Psoas muscle (tissue), 8 donors: Measurements from ENCODE around the gene AKR1A1. TPM values are rescaled to one million over a fixed set of nuclear protein-coding genes. Genes with fewer than 3 reads are reported as not detected.

Experiments used
- ATAC-seq, 4 donors: fragments of 200-7000 bp; cut with Tn5 transposase; one replicate each; pipeline ENCODE4 v1.9.1; 2020; ENCODE audit warnings: moderate library complexity in 3 of 4, mild to moderate bottlenecking in 2 of 4
- DNase-seq, 2 donors: peaks; one replicate each; pipeline ENCODE4 v3.0.0-alpha.2; 2020
- H3K27ac ChIP-seq: fragments of 200-600 bp; one replicate; pipeline ENCODE4 v1.8.0; 2022
- H3K27me3 ChIP-seq, 3 donors: fragments of 200-600 bp in 1 of 3; one replicate each; pipeline versions ENCODE4 v1.6.1 to v1.8.0; 2013 to 2022; ENCODE audit warnings: low read length in 2 of 3, mild to moderate bottlenecking in 2 of 3, moderate library complexity in 1 of 3; ENCODE audit not compliant: insufficient read depth in 3 of 3
- H3K36me3 ChIP-seq, 2 donors: fragments of 200-600 bp in 1 of 2; one replicate each; pipeline versions ENCODE4 v1.6.1 to v1.8.0; 2013 to 2022; ENCODE audit warnings: low read depth in 1 of 2, mild to moderate bottlenecking in 1 of 2, moderate library complexity in 1 of 2; ENCODE audit not compliant: insufficient read depth in 1 of 2
- H3K4me1 ChIP-seq: fragments of 200-600 bp; one replicate; pipeline ENCODE4 v1.8.0; 2022
- H3K4me3 ChIP-seq: fragments of 200-600 bp; one replicate; pipeline ENCODE4 v1.8.0; 2022; ENCODE audit warnings: mild to moderate bottlenecking
- H3K9me3 ChIP-seq: fragments of 200-600 bp; one replicate; pipeline ENCODE4 v1.8.0; 2022
- WGBS, 3 donors: extraction: QIAGEN DNeasy Blood & Tissue Kit; methylation state at CpG; one replicate each; pipeline versions ENCODE4 v1.1.6 to v1.1.7; 2013; 5-methylcytosine and 5-hydroxymethylcytosine counted together
- intact Hi-C, 2 donors: fragments of 100-400 bp; cut with DNase I; formaldehyde crosslinking; loops; one replicate each; pipeline versions ENCODE4 v1.11.0 to v1.14.2; 2022
- polyA plus RNA-seq, 3 donors: library from polyadenylated mRNA; stranded (reverse); fragments of 200-250 nt; gene quantifications; one replicate each; pipeline ENCODE4 v1.2.3, GENCODE V29; 2013
- total RNA-seq, 4 donors: library from RNA; stranded (reverse); fragmentation: NEBNext Ultra II Directional in 2 of 4; extraction: Animal tissue kit (Norgen Biotek cat#: 25700) in 2 of 4; gene quantifications; one replicate each; pipeline versions ENCODE4 v1.2.1 to v1.2.4, GENCODE V29; 2021 to 2023
- TF ChIP-seq, protein P1 (sequence below): fragments of 200-600 bp; IDR thresholded peaks from one replicate; pipeline ENCODE4 v1.8.0; 2022; ENCODE audit warnings: antibody characterized with exemption
- donor health status: healthy with polysubstance abuse.
- donor health status: DM: no; HTN: no; CAD: no; lungs with moderate emphysema.
- donor health status: Bipolar disorder and iron deficiency.
- donor health status: healthy.
- donor health status: DM: yes; HTN: yes; CAD: no.
- donor health status: DM: no; HTN: no; CAD: no.
- donor health status: DM: no; HTN: no; CAD: no.
- donor health status: DM: yes; HTN: yes; CAD: no.

AKR1A1 gene
- total and polyA plus RNA-seq, 7 donors, result 35.6 to 91.5 (median 46.6) TPM

DNA sequence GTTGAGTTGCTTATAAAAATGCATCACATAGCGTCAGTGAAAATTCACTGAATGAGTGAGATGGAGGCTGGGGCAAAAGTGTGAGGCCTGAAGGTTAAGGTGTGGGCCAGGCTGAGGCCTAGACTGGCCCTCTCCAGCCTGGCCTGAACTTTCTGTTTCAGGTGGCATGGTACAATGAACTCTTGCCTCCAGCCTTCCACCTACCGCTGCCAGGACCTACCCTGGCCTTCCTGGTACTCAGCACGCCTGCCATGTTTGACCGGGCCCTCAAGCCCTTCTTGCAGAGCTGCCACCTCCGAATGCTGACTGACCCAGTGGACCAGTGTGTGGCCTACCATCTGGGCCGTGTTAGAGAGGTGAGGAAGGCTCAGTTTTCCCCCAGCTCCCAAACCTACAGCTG, 43.4 kb upstream of the AKR1A1 start:
- 87 to 95% (median 92%) methylated on average over 6 of the region's 6 CpGs for WGBS, 3 donors
- TF ChIP-seq, protein P1, sequence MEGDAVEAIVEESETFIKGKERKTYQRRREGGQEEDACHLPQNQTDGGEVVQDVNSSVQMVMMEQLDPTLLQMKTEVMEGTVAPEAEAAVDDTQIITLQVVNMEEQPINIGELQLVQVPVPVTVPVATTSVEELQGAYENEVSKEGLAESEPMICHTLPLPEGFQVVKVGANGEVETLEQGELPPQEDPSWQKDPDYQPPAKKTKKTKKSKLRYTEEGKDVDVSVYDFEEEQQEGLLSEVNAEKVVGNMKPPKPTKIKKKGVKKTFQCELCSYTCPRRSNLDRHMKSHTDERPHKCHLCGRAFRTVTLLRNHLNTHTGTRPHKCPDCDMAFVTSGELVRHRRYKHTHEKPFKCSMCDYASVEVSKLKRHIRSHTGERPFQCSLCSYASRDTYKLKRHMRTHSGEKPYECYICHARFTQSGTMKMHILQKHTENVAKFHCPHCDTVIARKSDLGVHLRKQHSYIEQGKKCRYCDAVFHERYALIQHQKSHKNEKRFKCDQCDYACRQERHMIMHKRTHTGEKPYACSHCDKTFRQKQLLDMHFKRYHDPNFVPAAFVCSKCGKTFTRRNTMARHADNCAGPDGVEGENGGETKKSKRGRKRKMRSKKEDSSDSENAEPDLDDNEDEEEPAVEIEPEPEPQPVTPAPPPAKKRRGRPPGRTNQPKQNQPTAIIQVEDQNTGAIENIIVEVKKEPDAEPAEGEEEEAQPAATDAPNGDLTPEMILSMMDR, result no peak
- peak in 2 of 4 donors; percentile 7 to 20 for ATAC-seq
- DNase-seq, result no peak
- no peaks in the 10 kb centered on the region for H3K4me1 ChIP-seq
- H3K9me3 ChIP-seq, result no peaks in the 10 kb centered on the region
- peaks cover 0 to 40% of the 10 kb centered on the region in 2 donors for H3K36me3 ChIP-seq
- H3K4me3 ChIP-seq, result no peak overlapping the region
- intact Hi-C loops, result no loop called here
- H3K27ac ChIP-seq, result peak overlapping the region; percentile 9
- no peaks in the 10 kb centered on the region for H3K27me3 ChIP-seq

DNA sequence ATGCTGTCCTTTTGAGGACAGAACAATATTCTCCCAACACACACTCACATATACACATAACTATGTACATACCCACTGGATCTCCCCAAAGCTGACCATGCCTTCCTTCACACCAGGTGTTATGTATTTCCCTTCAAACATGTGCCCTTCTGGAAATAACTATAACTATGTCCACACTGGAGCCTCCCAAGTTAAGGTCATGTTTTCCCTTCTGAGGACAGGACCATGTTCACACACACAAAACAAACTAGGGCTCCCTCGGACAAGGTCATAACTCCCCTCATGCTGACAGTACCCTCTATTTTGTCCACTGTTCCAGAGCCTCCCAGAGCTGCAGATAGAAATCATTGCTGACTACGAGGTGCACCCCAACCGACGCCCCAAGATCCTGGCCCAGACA, 42.7 kb upstream of the AKR1A1 start:
- Histone ChIP-seq H3K27me3 (no peaks in the 10 kb centered on the region), H3K36me3 (peaks cover 2 to 47% of the 10 kb centered on the region in 2 donors), H3K4me3 (no peak overlapping the region), H3K4me1 (no peaks in the 10 kb centered on the region), H3K9me3 (no peaks in the 10 kb centered on the region), H3K27ac (peak overlapping the region; percentile 36)
- DNase-seq (no peak), ATAC-seq (peak in 2 of 4 donors; percentile 8 to 11)
- TF ChIP-seq, protein P1, result no peak
- WGBS, 3 donors, result 75 to 87% (median 84%) methylated on average over 4 of the region's 4 CpGs
- intact Hi-C loops, result no loop called here

DNA sequence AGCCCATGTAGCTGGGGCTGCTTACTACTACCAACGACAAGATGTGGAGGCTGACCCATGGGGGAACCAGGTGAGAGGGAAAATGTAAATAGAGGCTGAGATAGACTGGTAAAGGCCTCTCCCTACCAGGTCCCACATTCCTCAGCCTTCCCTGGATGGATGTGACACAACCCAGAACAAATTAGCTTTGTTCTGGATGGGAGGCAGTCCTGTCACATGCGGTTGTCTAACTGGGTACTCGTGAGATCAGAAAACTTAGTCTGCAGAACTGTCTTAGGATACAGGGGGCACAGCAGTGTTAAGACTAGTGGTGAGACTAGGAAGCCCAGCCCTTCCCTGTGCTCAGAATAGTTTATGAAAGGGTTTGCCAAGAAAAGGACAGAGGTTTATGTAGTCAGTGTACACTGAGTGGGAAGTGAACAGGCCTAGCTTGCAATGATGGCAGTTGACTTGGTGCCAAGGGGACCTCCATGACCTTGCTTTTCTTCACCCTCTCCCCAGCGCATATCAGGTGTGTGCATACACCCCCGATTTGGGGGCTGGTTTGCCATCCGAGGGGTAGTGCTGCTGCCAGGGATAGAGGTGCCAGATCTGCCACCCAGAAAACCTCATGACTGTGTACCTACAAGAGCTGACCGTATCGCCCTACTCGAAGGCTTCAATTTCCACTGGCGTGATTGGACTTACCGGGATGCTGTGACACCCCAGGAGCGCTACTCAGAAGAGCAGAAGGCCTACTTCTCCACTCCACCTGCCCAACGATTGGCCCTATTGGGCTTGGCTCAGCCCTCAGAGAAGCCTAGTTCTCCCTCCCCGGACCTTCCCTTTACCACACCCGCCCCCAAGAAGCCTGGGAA, 42.1 kb upstream of the AKR1A1 start:
- H3K4me1 ChIP-seq, result no peaks in the 10 kb centered on the region
- no peak overlapping the region for H3K4me3 ChIP-seq
- no peaks in the 10 kb centered on the region for H3K9me3 ChIP-seq
- TF ChIP-seq, protein P1, result no peak
- WGBS, 3 donors, result 54 to 74% (median 63%) methylated on average over 15 of the region's 15 CpGs
- intact Hi-C loops, result no loop called here
- H3K36me3 ChIP-seq, result peaks cover 7 to 53% of the 10 kb centered on the region in 2 donors
- H3K27ac ChIP-seq, result peak overlapping the region; percentile 36
- H3K27me3 ChIP-seq, result no peaks in the 10 kb centered on the region
- ATAC-seq (peak; percentile 56 to 74 (median 71)), DNase-seq (no peak)

DNA sequence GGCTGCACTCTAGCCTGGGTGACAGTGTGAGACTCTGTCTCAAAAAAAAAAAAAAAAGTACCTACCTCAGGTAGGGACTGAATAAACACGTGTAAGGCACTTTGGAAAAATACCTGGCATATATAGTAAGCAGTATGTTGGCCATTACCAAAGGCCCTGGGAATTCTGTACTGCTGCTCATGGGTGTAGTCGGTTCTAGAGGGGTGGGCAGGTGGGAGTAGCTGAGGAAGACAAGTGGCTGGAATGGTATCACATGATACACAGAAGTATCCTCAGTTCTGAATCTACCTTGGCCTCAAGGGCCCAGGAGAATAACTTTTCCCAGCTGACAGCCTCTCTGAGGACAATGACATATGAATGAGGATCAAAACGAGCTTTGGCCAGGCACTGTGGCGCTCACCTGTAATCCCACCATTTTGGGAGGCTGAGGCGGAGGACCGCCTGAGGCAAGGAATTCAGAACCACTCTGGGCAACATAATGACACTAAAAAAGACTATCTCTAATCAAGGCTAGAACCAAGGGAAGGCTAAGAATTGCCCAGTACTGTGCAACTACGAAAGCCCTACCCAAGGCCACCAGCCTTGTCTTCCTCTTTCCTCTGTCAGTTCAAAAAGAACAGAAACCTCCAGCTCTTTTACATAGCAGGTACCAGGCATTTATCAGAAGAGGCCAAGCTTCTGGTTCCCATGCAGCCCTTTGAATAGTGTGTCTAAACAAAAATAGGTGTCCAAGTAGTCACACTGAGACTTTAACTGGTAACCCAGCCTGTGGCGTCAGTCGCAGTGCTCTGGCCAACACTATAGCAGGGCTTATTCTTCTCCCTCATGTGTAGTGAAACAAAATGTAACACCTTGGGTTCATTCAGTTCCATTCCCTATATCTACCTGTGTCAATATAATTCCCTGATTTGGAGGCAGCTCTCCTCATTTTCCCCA, 40.3 kb upstream of the AKR1A1 start:
- intact Hi-C loops, result no loop called here
- no peaks in the 10 kb centered on the region for H3K9me3 ChIP-seq
- H3K27ac ChIP-seq, result peak overlapping the region; percentile 9
- no peaks in the 10 kb centered on the region for H3K27me3 ChIP-seq
- ATAC-seq (no peak), DNase-seq (no peak)
- WGBS, 3 donors, result 66 to 79% (median 77%) methylated on average over 9 of the region's 9 CpGs
- no peaks in the 10 kb centered on the region for H3K4me1 ChIP-seq
- no peak overlapping the region for H3K4me3 ChIP-seq
- peaks cover 22 to 67% of the 10 kb centered on the region in 2 donors for H3K36me3 ChIP-seq
- TF ChIP-seq, protein P1, result no peak
